GM18502 (cell line): ENCODE data around the gene RNASEH2A.
"Not testable (repeated sequence)": the region's sequence is repeated elsewhere in the genome, so short reads cannot be mapped to it uniquely, and the experiment has no call there.

Experiments
- ATAC-seq: cut with Tn5 transposase; IDR thresholded peaks from one replicate; pipeline ENCODE4 v1.9.1; 2021; ENCODE audit warnings: mild to moderate bottlenecking; ENCODE audit not compliant: unreplicated experiment, poor library complexity

Gene RNASEH2A

DNA sequence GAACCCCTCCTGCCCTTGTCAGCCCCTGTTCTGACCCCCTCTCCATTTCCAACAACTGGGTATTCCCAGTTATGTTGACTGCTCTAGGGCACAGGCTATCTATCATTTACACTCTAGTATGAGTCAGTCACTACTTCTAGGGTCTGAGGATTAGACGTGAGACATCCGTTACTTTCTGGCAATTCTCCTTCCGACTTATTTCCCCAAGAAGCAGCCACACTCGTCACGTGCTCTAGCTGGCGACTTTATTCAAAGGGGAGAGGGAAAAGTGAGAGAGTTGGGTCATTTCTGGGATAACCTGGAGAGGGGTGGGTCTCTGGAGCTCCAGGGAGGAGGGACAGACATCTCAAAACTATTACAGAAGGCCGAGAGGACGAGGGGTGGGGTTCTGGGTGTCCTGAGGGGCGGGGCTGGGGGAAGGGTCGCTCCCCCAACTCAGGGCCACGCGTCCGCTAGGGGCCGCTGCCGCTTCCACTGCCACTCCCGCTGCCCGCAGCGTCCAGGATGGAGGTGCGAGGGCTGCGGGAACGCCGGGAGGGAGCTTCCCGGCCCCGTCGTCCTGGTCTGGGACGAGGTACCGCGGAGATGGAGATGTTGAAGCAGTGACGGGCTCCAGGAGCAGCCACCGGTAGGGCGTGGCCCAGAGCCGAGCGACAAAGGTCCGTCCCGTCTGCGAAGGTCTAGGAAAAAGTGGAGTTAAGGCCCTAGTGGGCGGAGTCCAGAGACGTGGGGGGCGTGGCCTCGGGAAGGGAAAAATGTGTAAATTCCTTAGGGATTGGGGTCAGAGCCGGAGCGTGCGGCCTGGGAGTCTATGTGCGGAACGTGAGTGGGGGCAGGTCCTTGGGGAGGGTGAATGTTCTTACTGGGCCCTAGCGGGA is 19.1 kb downstream of the RNASEH2A start:
- no peak for ATAC-seq

- ATAC-seq: no peak
Measured at GRCh38 chr19:12828494-12828893, 22.1 kb downstream of the RNASEH2A start.

GRCh38 chr19:12833418-12833737 is 27.0 kb downstream of the RNASEH2A start:
- ATAC-seq: no peak

- no peak for ATAC-seq
Measured at GRCh38 chr19:12833738-12834565, 27.6 kb downstream of the RNASEH2A start.

GRCh38 chr19:12834566-12834943 is 28.2 kb downstream of the RNASEH2A start, which contains the start of gene RTBDN:
Gene RTBDN (minus strand): TSS chr19:12834579. CDS start chr19:12829979, 4,600 bp downstream.
- no peak for ATAC-seq

- ATAC-seq: no peak
Measured at GRCh38 chr19:12834976-12835757, 28.8 kb downstream of the RNASEH2A start.

DNA sequence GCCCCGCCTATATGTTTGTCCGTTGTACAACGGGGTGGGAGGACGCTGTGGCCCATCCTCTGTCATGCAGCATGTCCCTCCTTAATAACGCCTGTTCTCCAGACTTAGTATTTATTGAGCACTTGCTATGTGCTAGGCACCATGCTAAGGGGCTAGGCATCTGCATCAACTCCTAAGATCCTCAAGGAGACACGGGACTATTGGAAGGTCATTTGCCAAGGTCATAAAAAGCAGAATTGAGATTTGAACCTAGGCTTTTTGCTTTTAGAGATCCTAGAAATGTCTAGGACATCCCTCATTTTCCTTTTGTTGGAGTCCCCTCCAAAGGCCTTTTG is 30.1 kb downstream of the RNASEH2A start:
- no peak for ATAC-seq

DNA sequence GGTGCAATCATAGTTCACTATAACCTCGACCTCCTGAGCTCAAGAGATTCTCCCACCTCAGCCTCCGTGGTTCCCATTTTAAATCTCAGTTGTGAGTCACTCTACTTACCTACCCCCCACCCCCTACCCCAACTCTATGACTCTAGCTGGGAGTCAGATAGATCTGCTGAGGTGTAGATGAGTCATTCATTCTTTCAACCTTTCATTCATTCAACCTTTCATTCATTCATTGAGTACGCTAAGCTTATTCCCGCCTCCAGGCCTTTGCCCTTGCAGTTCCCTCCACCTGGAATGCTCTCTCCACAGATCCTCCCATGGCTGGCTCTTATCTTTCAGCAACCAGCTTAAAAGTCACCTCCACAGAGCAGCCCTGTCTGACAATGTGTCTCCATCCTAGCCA is 30.8 kb downstream of the RNASEH2A start:
- ATAC-seq: no peak

DNA sequence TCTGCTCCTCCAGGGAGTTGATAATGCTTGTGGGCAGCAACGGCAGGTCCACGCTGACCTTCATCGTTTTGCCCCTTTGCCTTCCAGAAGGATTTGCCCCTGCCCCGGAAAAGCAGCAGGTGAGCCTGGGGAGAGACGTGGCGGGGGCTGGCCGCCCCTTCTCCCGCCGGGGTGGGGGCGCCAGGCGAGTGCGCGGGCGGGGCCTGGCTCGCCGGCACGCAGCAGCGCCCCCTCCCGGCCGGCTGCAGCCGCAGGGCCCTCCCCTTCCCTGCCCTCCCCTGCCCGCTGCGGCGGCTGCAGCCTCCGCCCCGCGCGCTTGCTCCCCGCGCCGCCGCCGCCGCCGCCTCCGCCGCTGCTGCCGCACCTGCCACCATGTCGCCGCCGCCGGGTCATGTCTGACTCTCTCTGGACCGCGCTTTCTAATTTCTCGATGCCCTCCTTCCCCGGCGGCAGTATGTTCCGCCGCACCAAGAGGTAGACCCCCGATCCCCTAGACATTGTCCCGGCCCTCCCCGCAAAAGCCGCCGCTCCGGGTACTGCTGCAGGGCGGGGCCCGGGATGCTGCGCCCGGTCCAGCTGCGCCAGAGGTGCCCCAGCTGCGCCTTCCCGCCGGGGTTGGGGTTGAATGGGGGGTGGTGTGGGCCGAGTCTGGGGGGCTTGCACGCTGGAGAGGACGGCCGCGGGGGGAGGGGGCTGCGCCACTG is 31.9 kb downstream of the RNASEH2A start, which contains the start of gene MAST1:
Gene MAST1 (plus strand): TSS at position 334 of the 704 bp plus-strand sequence. CDS start 58 bp downstream, at position 392.
- no peak for ATAC-seq

DNA sequence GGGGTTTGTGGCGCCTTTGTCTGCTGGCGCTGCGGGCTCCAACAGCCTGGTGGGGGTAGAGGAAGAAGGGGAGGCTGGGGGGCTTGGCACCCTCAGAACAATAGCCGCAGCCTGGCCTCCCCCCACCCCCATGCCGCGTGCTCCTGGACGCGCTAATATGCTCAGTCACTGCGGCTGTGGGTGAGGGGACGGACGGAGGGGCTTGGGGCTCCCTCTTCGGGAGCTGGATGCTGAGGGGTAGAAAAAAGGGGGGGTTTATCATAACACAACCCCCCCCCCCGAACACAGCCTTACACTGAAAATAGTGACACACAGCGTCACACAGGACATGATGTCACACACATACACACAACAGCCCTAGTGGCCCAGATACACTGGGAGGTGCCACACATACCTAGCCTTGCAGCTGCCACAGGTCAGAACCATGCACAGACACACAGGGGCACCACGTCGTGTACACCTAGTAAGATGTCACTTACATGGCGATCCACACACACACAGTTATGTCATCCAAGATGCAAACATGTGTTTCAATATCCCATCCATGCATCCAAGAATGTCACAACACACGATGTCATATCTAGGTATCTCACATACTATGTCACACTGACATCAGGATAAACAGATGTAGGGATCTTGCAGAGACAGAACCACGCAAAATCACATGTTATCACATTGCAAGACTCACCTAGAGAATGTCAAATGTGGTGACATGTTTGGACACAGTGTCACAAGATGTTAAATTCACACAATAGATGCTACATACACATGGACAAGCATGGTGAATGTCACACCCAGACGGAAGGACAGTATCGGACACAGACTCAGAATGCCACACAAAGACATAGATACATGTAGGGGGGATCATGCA is 32.7 kb downstream of the RNASEH2A start:
- no peak for ATAC-seq

GRCh38 chr19:12840091-12841079 is 34.0 kb downstream of the RNASEH2A start:
- no peak for ATAC-seq

DNA sequence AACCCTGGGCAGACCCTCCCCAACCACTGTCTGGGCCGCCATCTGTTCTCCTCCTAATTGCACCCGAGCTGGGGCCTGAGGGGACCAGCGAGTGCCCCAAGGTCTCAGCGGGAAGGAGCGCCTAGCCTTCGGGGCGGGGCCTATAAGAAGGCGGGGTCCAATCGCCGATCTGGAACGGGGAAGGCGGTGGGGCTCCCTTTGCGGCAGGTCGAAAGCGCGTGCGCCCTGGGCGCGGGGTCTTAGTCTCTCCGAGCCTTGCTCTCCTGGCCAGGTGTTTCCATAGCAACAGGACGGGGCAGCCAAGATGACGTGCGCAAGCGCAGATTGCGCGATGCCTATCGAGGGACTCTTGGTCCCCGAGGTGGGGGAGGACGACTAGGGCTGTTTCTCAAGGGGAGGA is 34.7 kb downstream of the RNASEH2A start:
- ATAC-seq: no peak

DNA sequence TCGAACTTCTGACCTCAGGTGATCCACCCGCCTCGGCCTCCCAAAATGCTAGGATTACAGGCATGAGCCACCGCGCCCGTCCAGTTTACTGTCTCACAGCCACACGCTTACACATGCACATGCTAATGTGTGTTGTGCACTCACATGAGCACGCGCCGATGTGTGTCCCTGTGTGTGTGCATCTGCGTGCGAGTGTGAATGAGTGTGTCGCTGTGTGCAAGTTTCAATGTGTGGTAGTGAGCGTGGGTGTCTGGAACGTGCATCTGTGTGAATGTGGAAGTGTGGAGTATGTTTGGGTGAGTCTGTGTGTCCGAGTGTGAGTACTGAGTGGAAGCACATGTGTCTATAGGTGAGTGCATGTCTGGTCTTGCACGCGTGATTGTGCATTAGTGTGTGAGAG is 36.1 kb downstream of the RNASEH2A start:
- ATAC-seq: no peak

DNA sequence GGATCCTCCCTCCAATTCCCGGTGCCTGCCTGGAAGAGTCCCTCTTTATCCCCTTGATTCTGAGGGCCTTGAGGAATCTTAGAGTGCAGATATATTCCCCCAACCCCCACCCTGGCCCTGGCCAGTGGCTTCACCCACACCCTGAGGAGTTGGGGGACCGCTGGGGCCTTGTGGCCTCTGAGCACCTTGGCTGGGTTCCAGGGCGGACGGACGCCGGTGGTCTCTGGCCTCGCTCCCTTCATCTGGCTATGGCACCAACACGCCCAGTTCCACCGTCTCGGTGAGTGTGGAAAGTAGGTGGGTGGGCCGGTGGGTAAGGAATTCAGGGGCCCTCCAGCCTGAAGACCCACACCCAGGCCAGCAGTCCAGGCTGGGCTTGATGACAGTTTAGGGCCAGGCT is 36.9 kb downstream of the RNASEH2A start:
- no peak for ATAC-seq

DNA sequence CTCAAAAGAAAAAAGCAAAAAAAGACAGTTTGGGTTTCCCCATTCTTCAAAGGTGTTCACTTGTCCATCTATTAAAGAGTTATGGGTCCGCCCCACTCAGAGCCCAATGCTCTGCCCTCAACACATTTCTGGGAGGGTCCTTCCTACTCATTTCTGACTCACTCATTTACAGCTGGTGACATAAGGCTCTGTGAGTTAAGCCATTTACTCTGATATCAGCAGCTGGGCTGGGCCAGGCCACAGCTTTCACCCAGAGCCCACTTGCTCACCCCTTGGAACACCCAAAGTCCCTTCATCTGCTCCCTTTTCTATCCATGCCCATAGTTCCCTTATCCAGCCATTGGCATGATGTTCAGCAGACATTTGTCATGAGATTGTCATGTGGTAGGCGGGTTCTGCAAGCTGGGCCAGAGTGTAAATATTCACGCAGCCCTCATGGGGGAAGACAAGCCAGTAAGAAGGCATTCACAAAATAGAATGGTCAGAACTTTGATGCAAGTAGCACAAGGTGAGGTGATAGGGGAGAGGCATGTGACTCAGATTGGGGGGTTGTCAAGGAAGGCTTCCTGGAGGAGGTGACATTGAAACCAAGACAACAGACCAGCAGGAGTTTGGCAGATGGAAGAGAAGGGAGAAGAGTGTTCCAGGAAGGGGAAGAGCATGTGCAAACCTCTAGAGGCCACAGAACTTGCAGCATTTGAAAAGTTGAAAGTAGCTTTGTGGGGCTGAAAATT is 37.8 kb downstream of the RNASEH2A start:
- ATAC-seq: no peak

DNA sequence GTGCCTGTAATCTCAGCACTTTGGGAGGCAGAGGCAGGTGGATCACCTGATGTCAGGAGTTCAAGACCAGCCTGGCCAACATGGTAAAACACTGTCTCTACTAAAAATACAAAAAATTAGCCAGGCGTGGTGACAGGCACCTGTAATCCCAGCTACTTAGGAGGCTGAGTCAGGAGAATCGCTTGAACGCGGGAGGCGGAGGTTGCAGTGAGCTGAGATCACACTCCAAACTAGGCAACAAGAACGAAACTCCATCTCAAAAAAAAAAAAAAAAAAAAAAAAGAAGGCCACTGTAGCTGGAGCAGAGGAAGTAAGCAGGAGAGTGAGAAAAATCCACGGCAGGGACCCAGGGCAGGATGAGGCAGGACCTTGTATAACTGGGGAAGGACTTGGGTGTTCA is 40.2 kb downstream of the RNASEH2A start:
- not testable (repeated sequence) for ATAC-seq
